GM12872 (cell line): ENCODE measurements around the gene UBC.

ENCODE experiments used
- TF ChIP-seq, protein P1 (sequence below): IDR thresholded peaks from 3 replicates; pipeline ENCODE4 v1.5.1; 2011; ENCODE audit warnings: low read depth, mild to moderate bottlenecking, low read length, moderate library complexity; ENCODE audit not compliant: insufficient read depth

UBC gene

GRCh38 chr12:124888260-124888659 is 26.2 kb downstream of the UBC start:
- TF ChIP-seq, protein P1, sequence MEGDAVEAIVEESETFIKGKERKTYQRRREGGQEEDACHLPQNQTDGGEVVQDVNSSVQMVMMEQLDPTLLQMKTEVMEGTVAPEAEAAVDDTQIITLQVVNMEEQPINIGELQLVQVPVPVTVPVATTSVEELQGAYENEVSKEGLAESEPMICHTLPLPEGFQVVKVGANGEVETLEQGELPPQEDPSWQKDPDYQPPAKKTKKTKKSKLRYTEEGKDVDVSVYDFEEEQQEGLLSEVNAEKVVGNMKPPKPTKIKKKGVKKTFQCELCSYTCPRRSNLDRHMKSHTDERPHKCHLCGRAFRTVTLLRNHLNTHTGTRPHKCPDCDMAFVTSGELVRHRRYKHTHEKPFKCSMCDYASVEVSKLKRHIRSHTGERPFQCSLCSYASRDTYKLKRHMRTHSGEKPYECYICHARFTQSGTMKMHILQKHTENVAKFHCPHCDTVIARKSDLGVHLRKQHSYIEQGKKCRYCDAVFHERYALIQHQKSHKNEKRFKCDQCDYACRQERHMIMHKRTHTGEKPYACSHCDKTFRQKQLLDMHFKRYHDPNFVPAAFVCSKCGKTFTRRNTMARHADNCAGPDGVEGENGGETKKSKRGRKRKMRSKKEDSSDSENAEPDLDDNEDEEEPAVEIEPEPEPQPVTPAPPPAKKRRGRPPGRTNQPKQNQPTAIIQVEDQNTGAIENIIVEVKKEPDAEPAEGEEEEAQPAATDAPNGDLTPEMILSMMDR, result no peak

DNA sequence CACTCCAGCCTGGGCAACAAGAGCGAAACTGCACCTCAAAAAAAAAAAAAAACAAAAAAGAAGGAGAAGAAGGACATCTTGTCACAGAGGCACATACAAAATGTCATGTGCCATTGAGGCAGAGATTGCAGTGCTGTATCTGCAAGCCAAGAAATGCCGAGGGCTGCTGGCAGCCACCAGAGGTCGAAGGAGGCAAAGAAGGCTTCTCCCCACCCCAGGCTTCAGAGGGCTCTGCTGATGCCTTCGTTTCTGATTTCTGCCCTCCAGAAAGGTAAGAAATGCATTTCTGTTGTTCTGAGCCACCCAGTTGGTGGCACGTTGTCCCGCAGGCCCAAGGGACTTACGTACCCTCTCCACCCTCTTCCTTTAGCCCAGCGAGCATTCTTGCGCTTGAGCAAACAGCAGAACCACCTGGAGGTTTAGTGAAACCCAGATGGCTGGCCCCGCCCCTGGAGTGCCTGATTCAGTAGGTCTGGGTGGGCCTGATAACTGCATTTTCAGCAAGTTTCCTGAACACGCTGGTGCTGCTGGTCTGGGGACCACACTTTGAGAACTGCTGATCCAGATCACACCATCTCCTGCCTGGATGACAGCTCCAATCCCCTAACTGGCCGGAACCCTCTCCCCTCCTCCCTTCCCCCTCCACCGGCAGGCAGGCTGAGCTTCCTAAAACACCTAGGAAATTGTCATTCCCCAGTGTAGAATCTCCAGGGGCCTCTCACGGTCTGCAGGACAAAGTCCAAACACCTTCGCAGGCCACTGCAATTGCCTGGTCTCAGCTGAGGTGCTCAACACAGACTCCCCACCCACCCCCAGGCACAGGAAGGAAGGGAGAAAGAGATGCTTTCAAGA is 29.6 kb downstream of the UBC start:
- TF ChIP-seq, protein P1, result peak; percentile 40; the same call in 2 of the 3 replicates

- TF ChIP-seq, protein P1, result no peak
Measured at GRCh38 chr12:124883263-124884130, 31.0 kb downstream of the UBC start.

DNA sequence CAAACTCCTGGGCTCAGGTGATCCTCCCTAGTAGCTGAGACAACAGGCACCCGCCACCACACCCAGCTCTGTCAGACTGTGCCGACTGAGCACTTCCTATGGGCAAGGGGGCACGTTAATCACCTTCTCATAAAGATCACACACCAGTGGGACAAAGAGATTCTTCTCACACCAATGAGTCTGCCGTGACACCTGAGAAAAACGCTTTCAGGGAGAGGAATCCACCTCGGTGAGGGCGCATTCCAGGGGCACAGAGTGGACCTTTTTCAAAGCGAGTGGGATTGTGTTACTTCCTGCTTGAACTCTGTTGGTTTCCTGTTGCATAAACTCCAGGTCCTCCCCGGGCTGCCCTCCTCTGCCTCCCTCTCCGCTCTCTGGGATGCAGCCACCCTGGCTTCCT is 33.3 kb downstream of the UBC start:
- TF ChIP-seq, protein P1, result no peak

DNA sequence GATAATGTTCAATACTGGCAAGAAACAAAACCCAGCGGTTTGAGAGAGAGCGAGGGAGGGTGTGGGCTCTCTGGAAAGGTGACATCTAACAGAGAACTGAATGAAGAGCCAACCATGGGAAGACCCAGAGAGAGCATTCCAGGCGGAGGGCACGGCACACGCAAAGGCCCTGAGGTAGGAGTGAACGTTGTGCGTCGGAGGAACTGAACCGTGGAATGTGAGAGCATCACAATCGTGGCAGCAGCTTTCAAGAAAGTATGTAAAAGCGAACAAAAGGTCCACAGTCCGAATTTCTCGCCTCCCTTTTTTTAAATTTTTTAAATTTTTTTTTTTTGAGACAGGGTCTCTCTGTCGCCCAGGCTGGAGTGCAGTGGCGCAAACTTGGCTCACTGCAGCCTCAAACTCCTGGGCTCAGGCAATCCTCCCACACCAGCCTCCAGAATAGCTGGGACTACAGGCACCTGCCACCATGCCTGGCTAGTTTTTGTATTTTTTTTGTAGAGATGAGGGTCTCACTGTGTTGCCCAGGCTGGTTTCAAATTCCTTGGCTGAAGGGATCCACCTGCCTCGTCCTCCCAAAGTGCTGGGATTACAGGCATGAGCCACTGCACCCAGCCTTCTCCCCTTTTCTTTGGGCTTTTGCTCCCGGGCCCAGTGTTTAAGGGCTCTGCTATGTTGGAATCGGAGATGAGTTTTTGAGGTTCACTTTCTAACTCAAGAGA is 35.5 kb downstream of the UBC start:
- TF ChIP-seq, protein P1, result no peak

- TF ChIP-seq, protein P1, result no peak
Measured at GRCh38 chr12:124877423-124877822, 37.0 kb downstream of the UBC start.

DNA sequence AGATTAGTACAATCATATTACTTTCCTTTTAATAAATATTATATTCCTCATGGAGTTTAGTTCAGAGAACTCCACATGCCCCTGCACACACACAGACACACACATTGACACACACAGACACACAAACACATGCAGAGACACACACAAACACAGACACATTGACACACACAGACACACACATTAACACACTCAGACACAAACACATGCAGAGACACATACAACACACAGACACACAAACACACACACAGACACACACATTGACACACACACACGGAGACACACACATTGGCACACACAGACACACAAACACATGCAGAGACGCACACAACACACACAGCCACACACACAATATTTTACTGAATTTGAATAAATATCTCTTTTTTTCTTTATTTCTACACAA is 38.3 kb downstream of the UBC start:
- TF ChIP-seq, protein P1, result no peak
